Activated CD8-positive, alpha-beta memory T cell treated with anti-CD3 and anti-CD28 coated beads, Interleukin-2, amount 50 U/mL, for 24 hours (primary cell): ENCODE results near the gene SPINT1.
A peak's percentile ranks its signal among the peaks of the same experiment; 100 is the strongest.

ENCODE experiments used
- DNase-seq: peaks from one replicate; pipeline ENCODE4 v3.0.0-alpha.2; 2020; ENCODE audit errors: extremely low read depth

The SPINT1 gene

GRCh38 chr15:40828447-40829036, 15.3 kb upstream of the SPINT1 start, which contains the start of gene PPP1R14D:
Gene PPP1R14D (minus strand): TSS chr15:40828708. CDS start chr15:40828641, 67 bp downstream.
- no peak for DNase-seq

- DNase-seq = no peak
Observed at GRCh38 chr15:40829115-40829514, 14.7 kb upstream of the SPINT1 start.

DNA sequence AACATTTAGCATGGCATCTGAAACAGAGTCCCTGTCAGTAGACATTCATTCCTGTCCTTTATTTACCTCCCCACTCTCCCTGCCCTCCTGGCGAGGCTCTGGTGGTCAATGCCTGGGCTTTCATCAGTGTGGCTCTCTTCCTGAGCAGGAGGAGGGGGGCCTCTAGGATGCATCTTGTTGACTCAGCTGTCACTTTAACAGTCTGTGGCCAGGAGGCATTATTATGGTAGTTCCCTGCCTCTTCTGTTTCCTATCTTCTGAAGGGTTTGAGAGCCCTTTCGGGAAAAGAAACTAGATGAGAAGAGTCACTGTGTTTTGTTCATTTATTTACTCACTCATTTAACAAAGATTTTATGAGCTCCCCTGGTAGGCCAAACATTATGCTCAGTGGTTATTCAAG, 13.0 kb upstream of the SPINT1 start:
- DNase-seq = no peak

DNA sequence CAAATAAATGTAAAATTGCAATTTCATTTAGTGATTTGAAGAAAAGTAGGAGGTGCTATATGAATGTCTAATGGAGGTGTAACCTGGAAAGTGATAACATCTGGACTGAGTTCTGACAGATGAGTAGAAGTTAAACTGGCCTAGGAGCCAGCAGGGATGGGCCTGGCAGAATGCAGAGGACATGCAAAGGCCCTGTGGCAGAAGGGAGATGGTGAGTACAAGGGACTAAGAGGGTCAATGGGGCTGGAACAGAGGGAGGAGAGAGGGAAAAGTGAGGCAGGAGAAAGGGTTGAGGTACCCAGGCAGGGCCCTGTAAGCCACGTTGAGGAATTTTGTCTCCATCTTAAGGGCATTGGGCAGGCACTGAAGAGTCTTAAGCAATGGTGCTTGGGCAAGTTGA, 12.0 kb upstream of the SPINT1 start:
- DNase-seq = no peak

DNA sequence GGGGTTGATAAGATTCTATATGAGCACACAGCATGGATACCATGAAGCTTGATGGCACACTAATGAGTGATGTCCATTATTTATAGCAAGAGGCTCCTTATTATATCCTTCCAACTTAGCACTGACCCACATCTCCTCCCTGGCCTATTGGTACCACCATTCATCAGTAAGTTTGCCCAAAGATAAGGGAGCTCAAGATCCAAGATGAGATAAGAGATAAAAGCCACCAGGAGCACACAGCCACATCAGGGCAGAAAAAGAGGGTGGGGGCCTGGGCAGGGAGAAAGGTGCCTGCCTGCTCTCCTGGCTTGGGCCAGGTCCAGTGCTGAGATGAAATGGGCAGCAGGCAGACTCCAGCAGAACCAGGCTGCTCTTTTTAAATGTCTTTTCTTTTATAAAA, 10.9 kb upstream of the SPINT1 start:
- no peak for DNase-seq

DNA sequence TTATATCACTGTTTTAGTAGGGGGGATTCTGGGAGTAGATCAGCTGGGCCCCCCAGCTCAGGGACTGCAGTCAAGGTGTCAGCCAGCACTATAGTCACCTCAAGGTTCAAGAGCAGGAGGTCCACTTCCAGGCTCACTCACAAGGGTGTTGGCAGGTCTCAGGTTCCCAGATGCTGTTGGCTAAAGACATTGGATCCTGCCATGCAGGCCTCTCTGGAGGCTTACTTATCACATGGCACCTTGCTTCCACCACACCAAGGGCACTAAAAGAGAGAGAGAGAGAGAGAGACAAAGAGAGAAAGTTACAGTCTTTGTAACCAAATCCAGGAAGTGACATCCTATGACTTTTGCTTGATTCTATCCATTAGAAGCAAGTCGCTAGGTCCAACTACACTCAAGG, 7.8 kb upstream of the SPINT1 start:
- no peak for DNase-seq

GRCh38 chr15:40838756-40839155, 5.1 kb upstream of the SPINT1 start:
- no peak for DNase-seq

- DNase-seq = no peak
Observed at GRCh38 chr15:40841741-40842140, 2.1 kb upstream of the SPINT1 start.

DNA sequence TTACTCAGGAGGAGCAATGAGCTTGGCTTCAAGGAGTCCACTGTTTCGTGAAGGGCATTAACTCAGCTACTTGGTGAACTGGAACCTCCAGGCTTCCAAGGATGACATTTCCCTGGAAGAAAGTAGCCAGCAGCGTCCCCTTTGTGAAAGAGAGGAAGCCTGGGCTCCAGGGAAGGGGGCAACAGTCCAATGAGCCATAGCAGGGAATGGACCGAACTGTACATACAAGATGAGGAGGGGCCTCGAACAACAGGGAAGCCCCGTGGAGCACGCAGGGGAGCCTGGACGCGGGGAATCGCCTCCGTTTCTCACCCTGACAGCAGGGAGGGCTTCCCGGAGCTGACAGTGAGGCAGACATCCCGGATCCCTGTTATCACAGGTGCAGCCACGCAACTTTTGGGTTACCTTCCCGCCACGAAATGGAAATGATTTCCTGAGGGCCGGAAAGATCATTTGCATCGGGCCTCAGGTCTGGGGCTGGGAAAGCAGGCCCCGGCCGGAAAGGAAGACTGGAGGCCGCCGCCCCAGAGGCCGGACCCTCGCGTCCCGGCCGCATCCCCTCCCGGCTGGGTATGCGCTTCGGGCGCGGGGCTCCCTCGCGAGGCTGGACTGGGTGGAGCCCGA, 475 bp upstream of the SPINT1 start:
- DNase-seq = no peak

DNA sequence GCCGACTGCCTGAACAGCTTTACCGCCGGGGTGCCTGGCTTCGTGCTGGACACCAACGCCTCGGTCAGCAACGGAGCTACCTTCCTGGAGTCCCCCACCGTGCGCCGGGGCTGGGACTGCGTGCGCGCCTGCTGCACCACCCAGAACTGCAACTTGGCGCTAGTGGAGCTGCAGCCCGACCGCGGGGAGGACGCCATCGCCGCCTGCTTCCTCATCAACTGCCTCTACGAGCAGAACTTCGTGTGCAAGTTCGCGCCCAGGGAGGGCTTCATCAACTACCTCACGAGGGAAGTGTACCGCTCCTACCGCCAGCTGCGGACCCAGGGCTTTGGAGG, 815 bp downstream of the SPINT1 start:
- DNase-seq = no peak

DNA sequence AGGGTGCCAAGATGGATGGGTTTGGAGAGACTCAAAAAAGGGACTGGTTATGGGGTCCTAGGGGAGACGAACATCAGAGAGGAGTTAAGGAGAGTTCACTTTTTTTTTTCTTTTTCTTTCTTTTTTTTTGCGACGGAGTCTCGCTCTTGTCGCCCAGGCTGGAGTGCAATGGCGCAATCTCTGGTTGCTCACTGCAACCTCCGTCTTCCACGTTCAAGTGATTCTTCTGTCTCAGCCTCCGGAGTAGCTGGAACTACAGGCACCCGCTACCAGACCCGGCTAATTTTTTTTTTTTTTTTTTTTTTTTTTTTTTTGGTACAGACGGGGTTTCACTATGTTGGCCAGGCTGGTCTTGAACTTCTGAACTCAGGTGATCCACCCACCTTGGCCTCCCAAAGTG, 1.2 kb downstream of the SPINT1 start:
- DNase-seq = no peak

DNA sequence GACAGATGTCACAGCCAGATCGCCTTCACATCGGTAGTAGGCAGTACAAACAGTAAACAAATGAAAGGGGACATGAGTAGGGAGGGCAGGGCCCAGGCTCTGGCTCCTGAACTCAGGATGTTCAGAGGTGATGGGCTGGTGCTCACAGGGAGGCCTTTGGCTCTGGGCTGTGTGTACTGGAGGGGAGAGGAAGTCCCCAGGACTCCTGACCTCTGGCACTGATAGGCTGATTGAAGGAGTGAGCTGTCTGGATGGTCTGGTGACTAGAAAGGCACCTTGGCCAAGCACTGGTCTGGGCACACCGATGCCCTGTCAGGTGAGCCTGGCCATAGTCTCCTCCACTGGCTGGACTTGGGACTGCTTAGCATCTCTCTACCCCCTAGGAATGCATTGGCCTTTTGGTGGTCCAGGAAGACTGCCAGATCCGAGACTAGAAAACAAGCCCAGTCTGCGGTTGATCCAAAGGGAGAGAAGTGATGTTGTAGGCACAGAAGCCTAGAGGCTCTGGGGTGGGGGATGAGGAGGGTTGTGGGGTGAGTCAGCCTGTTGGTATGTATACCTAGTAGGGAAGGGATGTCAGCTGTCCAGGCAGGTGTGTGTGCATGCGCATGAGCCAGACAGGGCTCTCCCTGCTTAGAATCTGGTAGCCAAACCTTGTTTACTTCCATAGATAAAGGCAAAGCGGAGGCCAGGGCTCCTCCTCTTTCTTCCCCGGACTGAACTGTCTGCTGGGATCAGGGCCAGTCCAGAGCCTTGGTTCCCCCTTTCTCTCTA, 1.9 kb downstream of the SPINT1 start:
- no peak for DNase-seq

DNA sequence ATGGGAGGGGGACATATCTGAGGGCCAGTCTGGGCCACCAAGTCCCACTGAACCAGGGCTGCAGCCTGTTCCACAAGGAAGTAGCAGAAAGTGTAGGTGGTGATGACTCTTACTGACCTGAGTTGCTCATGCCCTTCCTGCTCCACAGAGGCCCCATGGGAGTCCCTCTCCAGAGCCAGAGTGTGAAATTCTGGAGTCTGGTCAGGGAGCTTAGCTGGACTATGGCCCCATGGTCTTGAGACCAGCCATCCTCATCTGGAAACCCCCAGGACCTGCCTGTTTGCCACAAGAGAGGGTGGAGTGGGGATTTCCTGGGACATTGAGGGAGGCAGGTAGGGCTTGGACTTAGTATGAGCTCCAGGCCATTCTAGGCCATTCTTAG, 3.0 kb downstream of the SPINT1 start:
- DNase-seq = no peak

GRCh38 chr15:40847223-40847961, 3.5 kb downstream of the SPINT1 start:
- DNase-seq = no peak

- no peak for DNase-seq
Observed at GRCh38 chr15:40850576-40851112, 6.8 kb downstream of the SPINT1 start.

DNA sequence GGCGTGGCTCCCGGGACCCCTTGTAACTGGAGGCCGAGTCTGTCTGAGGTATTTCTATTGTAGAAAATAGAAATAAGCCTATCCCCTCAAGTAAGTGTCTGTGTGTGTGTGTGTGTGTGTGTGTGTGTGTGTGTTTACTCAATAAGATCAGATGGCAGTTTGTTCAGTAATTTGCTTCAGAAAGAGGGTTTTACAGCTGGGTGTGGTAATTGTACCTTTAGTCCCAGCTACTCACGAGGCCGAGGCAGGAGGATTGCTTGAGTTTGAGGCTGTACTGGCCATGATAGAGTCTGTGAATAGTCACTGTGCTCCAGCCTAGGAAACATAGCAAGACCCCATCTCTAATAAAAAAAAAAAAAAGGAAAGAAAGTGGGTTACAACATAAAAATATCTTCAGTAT, 8.7 kb downstream of the SPINT1 start:
- DNase-seq = no peak

GRCh38 chr15:40853241-40853890, 9.5 kb downstream of the SPINT1 start:
- DNase-seq = no peak

DNA sequence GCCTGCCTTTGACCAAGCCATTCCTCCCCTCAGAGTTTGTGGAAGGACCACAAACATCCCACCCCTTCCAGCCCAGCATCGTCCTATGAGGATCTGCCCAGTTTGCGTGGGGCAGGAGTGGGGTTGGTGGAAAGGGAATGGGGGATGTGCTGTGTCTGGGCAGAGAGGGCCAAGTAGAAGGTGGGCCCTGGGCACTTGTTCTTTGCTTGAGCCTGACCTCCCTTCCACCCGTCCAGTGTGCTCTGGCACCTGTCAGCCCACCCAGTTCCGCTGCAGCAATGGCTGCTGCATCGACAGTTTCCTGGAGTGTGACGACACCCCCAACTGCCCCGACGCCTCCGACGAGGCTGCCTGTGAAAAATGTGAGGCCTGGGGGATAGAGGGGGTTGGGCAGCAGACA, 10.3 kb downstream of the SPINT1 start:
- DNase-seq = no peak

GRCh38 chr15:40855706-40856234, 11.9 kb downstream of the SPINT1 start:
- DNase-seq = no peak

- no peak for DNase-seq
Observed at GRCh38 chr15:40856746-40857145, 12.9 kb downstream of the SPINT1 start.

DNA sequence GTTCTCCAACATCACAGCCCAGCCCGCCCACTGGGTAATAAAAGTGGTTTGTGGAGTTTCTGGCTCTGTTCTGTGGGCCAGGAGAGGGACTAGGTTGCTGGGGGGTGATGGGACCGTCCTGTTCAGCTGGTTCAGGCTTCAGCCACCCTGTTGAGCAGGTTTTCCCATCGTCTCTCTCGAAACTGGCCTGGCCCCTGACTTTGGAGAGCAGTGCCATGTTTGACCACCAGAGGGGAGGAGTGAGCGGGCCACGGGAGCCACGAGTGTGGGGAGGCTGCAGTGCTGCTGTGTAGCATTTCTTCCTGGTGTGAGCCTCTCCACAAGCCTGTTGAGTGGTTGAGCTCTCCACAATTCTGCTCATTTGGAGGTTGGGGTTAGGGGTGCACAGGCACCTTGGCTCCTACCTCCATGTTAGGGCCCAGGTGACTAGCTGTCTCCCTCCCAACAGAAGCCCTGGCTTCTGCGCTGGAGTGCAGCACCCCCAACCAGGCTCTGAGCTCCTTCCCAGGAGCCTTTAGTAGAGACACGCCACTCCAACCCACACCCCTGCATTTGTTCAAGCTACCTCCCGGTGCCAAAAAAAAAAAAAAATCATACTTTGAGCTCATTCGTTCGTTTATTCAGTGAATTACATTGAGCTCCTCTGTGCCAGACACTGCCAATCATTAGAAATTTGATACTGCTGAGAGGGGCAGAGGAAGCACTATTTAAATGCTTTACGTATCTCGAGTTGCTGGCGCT, 13.9 kb downstream of the SPINT1 start:
- DNase-seq = peak; percentile 58
